Stimulated activated effector memory CD8-positive, alpha-beta T cell treated with anti-CD3 and anti-CD28 coated beads, Interleukin-12 subunit alpha, Interleukin-12 subunit beta, amount 100 ng/mL, for 72 hours (primary cell): ENCODE results near the gene PAQR7.

ENCODE experiments used
- ATAC-seq: fragments of 150-1000 bp; cut with Tn5 transposase; 2 replicates; pipeline ENCODE4 v1.10.0; 2021
- DNase-seq, 2 donors: peaks; one replicate each; pipeline ENCODE4 v3.0.0; 2021 to 2022; ENCODE audit warnings: low spot score in 2 of 2
- H3K27ac Mint-ChIP-seq: one replicate; pipeline ENCODE4 v1.8.0; 2022; ENCODE audit warnings: mild to moderate bottlenecking, mixed read lengths
- H3K36me3 Mint-ChIP-seq: one replicate; pipeline ENCODE4 v1.8.0; 2022; ENCODE audit warnings: mild to moderate bottlenecking, mixed read lengths
- H3K4me1 Mint-ChIP-seq: one replicate; pipeline ENCODE4 v1.8.0; 2022; ENCODE audit warnings: mixed read lengths
- H3K4me3 Mint-ChIP-seq: one replicate; pipeline ENCODE4 v1.8.0; 2022; ENCODE audit warnings: mild to moderate bottlenecking, mixed read lengths
- H3K9me3 Mint-ChIP-seq: one replicate; pipeline ENCODE4 v1.8.0; 2022; ENCODE audit warnings: mixed read lengths

PAQR7 gene

DNA sequence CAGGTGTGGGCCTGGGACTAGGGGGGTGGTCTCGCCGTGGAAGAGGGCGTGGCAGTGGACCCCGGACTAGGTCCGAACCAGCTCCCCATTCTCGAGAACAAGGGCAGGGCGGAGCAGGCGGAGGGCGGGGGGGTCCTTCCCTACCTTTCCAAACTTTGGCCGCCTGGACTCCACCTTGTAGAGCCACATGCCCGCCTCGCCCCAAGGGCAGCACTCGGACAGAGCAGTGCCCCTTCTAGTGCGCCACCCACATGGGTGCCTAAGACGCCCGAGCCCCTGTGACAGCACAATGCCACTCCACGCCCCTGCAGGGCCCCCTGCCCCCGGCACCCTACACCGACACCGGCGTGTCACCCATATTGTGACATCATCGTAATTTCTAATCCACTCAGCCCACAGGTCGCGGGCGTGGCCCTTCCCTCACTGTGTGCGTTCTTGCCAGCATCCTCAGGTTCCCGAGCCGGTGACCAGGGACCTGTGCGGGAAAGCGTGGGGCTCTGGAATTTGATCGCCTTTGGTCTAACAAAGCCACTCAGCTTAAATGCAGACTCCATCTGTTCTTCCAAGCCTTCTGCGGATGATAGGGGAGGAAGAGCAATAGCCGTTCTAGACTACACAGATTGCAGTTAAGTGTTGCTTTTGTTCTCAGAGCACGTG lies 31.3 kb upstream of the PAQR7 start:
- peak overlapping the region; percentile 91 for H3K27ac Mint-ChIP-seq
- ATAC-seq (peak; percentile 1), DNase-seq (no peak)
- H3K4me1 Mint-ChIP-seq, result peaks cover 22% of the 10 kb centered on the region
- peaks cover 52% of the 10 kb centered on the region for H3K36me3 Mint-ChIP-seq
- H3K4me3 Mint-ChIP-seq, result peak overlapping the region; percentile 86
- H3K9me3 Mint-ChIP-seq, result no peaks in the 10 kb centered on the region

DNA sequence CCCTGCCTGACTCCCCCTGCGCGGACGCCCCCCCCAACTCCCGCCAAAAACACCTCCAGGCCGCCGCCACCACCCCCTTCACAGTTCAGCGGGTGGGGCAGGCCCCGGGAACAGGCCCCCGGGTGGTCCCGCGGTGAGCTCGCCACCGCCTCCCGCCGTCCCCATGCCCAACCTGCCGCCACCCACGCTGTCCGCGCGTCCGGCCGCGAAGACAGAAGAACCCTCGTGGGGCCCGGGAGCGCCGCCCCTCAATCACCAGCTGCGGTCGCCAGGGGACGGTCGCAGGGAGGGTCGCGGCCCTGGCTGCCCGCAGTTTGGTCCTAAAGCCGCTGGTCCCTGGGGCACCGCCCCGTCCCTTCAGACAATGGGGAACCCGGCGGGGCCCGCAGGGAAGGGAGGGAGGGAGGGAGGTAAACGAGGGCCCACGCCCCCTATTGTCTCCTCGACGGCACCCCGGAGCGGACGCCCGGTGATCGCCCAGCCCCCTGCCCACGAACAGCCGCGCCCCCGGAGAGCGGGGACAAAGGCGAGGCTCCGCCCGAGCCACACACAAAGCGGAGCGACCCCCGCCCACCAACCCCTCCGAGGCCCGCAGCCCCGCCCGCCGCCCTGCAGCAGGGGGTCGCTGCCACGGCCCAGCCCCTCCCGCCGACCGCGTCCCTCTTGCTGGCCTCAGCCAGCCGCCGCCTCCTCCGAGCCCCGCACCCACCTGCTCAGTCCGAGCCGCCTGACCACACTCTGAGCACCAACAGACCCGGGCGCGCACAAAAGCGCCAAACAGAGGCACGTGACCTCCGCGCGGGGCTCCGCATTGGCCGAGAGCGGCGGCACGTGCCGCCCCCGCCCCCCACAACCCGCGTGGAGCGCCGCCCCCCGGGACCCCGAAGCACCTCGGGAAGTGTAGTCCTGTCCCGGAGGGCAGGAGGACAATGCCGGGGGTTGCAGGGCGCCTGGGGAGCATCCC lies 30.5 kb upstream of the PAQR7 start, which contains the start of gene STMN1:
Gene STMN1 (minus strand): TSS at position 740 of the 964 bp plus-strand sequence. CDS start 1,743 bp downstream, outside the sequence.
- Mint-ChIP-seq H3K4me3 (peak within 1 kb of the TSS; percentile 86), H3K9me3 (no peaks in the 10 kb centered on the region), H3K36me3 (peaks cover 60% of the 10 kb centered on the region), H3K27ac (peak within 1 kb of the TSS; percentile 91), H3K4me1 (peaks cover 22% of the 10 kb centered on the region)
- ATAC-seq, result peak; percentile 81
- DNase-seq, result peak; percentile 59 to 89

DNA sequence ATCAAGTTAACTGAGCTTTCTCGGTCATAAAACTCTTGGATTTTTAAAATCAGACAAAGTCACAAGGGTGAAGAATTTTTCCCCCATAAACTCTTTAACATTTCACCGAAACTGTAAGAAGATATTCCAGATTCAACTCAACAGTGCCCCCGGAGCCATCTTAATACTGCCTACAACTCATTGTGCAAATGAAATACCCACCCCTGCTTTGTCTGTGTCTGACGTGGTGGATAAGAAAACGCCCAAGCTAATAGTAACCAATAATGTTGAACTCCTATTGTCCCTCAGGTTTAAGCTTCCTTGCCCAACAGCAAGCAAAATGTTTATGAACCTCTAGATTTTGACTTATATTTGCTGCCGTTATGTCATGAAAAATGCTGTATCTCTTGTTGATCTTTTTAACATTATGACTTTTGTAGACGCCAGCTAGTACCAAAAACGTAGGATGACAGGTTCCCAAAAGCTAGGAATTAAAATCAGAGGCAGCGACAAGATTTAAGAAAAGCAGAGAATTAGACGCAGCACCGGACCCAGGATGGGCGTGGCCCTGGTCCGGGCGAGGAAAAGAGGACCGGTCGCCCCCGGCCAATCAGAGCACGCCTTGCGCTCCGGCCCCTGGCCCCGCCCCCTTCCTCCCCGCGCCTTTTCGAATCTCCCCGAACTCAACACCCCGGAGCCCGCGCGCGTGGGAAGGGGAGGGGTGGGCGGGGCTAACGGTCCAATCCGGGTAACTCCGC lies 29.6 kb upstream of the PAQR7 start:
- Mint-ChIP-seq H3K36me3 (peaks cover 69% of the 10 kb centered on the region), H3K9me3 (no peaks in the 10 kb centered on the region), H3K27ac (peak overlapping the region; percentile 91), H3K4me3 (peak overlapping the region; percentile 86), H3K4me1 (peaks cover 22% of the 10 kb centered on the region)
- DNase-seq (peak; percentile 78 to 94), ATAC-seq (peak; percentile 89)

DNA sequence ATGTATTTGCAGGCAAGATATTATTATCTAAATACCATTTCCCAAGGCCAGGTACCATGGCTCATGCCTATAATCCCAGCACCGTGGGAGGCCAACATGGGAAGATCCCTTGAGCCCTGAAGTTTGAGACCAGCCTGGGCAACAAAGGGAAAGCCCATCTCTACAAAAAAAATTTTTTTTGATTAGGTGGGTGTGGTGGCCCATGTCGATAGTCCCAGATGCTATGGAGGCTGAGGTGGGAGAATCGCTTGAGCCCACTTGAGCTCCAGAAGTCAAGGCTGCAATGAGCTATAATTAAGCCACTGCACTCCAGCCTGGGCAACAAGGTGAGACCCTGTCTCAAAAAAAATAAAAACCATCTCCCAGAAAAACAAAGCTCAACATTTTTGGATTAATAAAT lies 28.5 kb upstream of the PAQR7 start:
- peak overlapping the region; percentile 91 for H3K27ac Mint-ChIP-seq
- DNase-seq, result no peak
- H3K4me1 Mint-ChIP-seq, result peaks cover 22% of the 10 kb centered on the region
- no peak for ATAC-seq
- peaks cover 80% of the 10 kb centered on the region for H3K36me3 Mint-ChIP-seq
- H3K9me3 Mint-ChIP-seq, result no peaks in the 10 kb centered on the region
- peak overlapping the region; percentile 86 for H3K4me3 Mint-ChIP-seq

DNA sequence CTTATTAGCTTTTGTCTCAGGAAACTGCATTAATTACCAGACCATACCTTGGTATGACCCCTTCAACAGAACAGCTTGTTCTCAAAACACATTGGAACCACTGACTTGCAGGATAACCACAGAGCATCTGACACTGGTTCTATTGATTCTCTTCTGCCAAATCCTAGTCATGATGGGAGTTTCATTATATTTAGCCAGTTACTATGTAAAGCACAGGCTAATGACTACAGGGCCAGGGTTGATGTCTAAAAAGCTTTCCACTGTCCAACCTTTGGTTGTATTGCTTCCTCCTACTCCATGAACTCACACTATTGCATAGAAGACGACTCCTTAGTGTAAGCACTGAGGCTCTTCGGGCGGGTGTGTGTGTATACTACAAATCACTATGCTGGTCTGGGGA lies 27.0 kb upstream of the PAQR7 start:
- no peak for DNase-seq
- Mint-ChIP-seq H3K36me3 (peaks cover 92% of the 10 kb centered on the region), H3K27ac (no peak overlapping the region), H3K9me3 (no peaks in the 10 kb centered on the region), H3K4me3 (no peak overlapping the region), H3K4me1 (peaks cover 21% of the 10 kb centered on the region)
- ATAC-seq, result no peak

DNA sequence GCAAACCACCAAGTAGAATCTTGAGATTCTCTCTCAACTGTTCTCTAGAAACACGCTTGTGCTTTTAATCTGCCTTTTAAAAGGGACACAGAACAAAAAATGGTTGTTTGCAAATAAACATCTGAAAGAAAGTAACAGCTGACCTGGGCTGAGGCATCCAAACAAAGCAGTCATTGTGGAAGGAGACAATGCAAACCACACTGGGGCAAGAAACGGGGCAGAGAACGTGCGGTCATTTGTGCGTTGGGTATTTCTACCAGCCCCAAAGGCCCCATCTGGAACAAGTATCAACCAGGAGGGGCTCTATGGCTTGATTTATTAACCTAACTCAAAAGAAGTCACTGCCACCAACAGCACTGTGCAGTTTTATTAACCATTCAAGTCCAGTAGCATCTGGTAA lies 24.7 kb upstream of the PAQR7 start:
- DNase-seq (no peak), ATAC-seq (no peak)
- no peak overlapping the region for H3K27ac Mint-ChIP-seq
- no peak overlapping the region for H3K4me3 Mint-ChIP-seq
- no peaks in the 10 kb centered on the region for H3K9me3 Mint-ChIP-seq
- H3K4me1 Mint-ChIP-seq, result peaks cover 10% of the 10 kb centered on the region
- peaks cover 79% of the 10 kb centered on the region for H3K36me3 Mint-ChIP-seq

DNA sequence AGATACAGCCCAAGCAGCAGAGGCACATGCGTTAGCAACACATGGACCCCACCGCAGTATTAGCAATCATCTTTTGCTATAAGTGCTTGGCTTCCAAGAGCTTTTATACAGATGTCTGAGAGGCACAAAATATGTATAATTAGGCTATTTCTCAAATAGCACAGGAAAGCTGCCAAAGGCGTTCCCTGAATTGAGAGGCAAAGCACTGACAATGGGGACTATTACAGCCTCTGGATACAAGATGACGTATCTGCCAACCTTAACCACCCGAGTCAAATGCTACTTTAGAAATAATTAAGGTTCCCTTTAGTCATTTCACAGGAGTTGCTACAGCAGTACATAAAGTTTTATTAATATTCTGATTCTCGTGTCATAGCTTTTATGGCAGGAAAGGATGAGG lies 24.3 kb upstream of the PAQR7 start:
- peaks cover 77% of the 10 kb centered on the region for H3K36me3 Mint-ChIP-seq
- ATAC-seq, result no peak
- H3K4me3 Mint-ChIP-seq, result no peak overlapping the region
- no peaks in the 10 kb centered on the region for H3K9me3 Mint-ChIP-seq
- no peak overlapping the region for H3K27ac Mint-ChIP-seq
- H3K4me1 Mint-ChIP-seq, result peaks cover 6% of the 10 kb centered on the region
- no peak for DNase-seq

DNA sequence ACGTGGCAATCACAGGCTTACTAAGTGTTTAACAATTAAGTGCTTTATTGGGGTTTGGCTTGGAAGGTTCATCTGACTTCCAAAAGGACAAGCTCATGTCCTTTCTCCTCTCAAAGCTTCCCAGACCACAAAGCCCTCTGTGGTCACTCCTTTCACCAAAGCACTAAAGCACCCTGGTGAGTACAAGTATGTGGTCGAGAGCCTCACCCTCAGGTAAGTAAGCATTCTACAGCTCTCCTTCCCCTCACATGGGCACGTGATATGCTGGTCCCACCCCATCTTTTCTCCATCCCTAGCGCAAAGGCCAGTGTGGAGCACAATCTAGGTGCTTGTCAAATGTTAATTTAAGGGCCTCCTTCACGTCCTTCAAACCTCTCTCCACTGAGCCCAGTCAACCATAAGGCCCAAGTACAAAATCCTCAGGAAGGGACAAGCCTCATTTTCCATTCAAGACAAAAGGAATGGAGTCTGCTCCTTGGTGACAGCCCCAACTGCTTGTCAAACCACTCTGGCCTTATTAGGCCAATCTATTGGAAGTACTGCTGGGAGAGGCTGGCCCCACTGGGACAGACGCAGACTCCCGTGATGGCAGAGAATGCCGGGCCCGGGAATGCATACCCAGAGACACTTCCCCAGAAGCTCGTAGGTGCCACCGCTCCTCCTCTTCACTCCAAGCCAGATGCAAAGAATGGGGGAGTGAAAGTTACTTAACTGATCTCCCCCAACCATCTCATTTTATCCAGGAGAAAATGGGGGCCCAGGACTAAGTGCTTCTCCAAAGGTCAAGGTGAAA lies 22.9 kb upstream of the PAQR7 start:
- Mint-ChIP-seq H3K4me3 (no peak overlapping the region), H3K27ac (peak overlapping the region; percentile 48), H3K4me1 (no peaks in the 10 kb centered on the region), H3K9me3 (no peaks in the 10 kb centered on the region), H3K36me3 (peaks cover 63% of the 10 kb centered on the region)
- ATAC-seq, result no peak
- DNase-seq, result no peak

DNA sequence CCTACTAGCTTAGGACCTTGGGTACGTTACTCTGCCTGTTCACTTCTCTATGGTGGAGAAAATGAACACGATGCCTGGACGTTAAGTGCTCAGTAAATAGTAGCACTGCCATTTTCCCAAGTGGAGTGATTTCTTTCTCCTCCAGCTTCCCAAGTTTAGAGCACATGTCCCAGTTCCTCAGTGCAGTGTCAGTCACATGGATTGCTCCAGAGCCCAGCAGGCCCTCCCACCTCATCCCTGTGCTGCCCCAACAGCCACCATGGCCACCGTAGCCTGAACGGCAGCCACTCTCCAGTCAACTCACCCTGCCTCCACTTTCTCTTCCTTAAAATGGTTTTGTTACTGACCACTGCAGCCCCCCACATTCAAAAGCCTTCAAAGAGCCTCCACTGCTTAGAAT lies 22.2 kb upstream of the PAQR7 start:
- Mint-ChIP-seq H3K4me3 (no peak overlapping the region), H3K9me3 (no peaks in the 10 kb centered on the region), H3K4me1 (no peaks in the 10 kb centered on the region), H3K36me3 (peaks cover 57% of the 10 kb centered on the region), H3K27ac (peak overlapping the region; percentile 48)
- no peak for ATAC-seq
- no peak for DNase-seq

DNA sequence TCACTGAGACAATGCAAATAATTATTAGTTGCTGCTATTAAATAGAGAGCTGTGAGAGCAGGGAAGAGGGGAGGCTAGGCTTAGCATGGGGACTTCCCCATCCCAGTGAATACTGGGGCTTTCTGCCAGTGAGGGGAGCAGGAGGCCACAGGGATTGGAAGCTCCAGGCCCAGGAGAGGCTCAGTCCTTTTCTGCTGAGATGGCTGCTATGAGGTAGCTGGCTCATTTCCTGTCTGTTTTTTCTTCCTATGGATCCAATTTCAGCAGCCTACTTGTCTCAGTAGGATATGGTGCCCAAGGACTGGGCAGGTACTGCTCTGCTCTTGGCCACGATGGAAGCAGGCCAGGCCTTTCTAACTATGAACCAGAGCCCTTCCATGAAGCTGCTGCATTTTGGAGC lies 20.8 kb upstream of the PAQR7 start:
- Mint-ChIP-seq H3K4me3 (no peak overlapping the region), H3K4me1 (peaks cover 6% of the 10 kb centered on the region), H3K36me3 (peaks cover 42% of the 10 kb centered on the region), H3K9me3 (no peaks in the 10 kb centered on the region), H3K27ac (peak overlapping the region; percentile 54)
- no peak for DNase-seq
- ATAC-seq, result no peak

DNA sequence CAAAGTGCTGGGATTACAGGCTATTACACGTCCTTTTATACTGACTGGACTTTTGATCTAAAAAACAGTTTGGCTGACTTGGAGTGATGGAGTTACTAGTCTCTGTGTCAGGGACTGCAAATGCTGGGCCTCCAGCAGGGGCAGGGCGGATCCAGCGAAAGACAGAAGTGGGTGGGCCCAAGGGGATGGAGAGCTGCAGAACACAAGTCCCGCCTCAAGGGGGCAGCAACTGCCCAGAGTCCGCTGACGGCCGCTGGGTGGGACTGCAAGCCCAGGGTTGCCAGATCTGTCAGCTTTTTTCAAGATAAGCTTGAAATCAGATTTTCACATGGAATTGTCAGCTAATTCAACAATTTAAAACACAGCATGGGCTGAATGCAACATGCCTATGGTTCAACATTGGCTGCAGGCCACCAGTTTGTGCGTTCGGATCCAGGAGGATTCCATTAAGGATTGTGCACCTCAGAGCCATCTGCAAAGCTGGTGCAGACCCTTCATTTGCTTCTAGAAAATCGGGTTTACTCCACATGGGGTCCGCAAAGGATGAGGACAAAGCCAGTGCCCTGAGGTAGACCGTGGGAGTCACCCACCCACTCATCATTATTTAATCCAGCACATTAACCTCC lies 20.0 kb upstream of the PAQR7 start:
- Mint-ChIP-seq H3K4me1 (peaks cover 6% of the 10 kb centered on the region), H3K27ac (peak overlapping the region; percentile 70), H3K36me3 (peaks cover 34% of the 10 kb centered on the region), H3K9me3 (no peaks in the 10 kb centered on the region), H3K4me3 (no peak overlapping the region)
- peak; percentile 95 for ATAC-seq
- DNase-seq, result peak; percentile 89 to 93

DNA sequence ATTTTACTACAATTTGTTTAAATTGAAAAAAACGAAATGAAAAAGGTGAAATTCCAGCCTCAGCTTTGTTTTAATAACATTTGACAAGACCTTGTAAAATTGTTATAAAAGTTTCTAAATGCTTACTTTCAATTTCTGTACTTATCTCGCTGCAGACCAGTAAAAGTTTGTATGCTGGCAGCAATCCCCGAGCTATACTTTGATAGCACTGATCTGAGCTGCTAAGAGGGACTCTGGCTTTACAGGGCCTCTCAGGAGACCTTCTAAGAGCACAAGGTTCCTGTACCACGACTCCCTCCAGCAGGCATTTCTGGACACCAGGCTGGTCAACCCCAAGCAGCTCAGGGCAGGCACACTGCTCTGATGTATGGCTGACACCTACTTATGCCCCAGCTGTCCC lies 17.6 kb upstream of the PAQR7 start:
- H3K27ac Mint-ChIP-seq, result no peak overlapping the region
- H3K4me1 Mint-ChIP-seq, result peaks cover 6% of the 10 kb centered on the region
- DNase-seq, result no peak
- peaks cover 10% of the 10 kb centered on the region for H3K36me3 Mint-ChIP-seq
- ATAC-seq, result no peak
- H3K9me3 Mint-ChIP-seq, result no peaks in the 10 kb centered on the region
- H3K4me3 Mint-ChIP-seq, result no peak overlapping the region

DNA sequence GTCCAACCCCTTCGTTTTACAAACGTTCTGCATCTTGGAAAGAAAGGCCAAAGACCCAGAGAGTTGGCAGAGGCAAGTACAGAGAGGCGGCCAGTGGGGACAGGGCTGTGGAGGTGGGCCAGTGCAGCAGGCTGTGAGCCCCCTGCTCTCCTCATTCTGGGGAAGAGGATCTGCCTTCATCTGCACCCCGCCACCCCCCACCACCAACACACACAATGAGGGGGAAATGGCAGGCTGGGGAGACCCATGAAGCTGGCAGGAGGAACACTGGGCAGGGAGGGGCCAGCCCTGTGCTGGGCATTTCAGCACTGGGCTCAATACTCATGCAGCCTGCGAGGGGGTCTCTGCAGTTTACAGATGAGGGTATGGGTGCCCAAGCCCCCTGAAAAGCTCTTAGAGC lies 16.1 kb upstream of the PAQR7 start:
- H3K27ac Mint-ChIP-seq, result peak overlapping the region; percentile 23
- H3K9me3 Mint-ChIP-seq, result no peaks in the 10 kb centered on the region
- ATAC-seq, result no peak
- DNase-seq, result no peak
- H3K4me3 Mint-ChIP-seq, result no peak overlapping the region
- peaks cover 6% of the 10 kb centered on the region for H3K4me1 Mint-ChIP-seq
- peaks cover 7% of the 10 kb centered on the region for H3K36me3 Mint-ChIP-seq

DNA sequence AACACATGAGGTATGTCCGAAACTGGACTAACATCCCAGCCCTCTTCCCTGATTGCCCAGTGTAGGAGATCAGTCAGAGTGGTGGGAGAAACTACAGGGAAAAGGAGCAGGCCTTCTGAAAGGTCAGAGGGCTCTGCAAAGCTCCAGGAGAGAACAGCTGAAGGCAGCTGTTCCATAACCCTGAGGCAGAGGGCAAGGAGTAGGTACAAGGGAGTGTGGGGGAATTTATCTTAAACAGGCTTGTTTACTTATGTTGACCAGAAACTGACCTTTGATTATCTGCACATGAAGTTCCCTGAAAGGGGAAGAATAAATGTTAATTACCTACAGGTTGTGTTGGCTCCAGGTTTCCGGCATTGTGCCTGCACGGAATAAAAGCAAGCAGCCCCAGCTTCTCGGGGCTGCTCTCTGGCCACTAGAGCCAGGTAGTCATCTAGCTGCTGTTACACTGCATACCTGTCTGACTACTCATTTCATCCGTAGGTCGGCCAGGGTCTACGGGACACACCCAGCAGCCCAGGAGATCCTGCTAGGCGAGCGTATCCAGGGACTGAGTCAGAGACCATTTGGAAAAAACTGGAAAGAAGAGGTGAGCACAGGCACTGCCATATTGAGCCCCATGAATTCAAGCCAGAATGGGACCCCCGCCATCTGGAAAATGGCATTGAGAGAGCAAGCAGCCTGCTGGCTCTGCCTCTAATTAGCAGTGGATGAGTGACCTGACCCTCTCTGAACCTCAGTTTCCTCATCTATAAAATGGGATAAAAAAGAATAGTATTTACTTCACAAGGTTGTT lies 14.9 kb upstream of the PAQR7 start:
- no peak overlapping the region for H3K4me3 Mint-ChIP-seq
- DNase-seq, result no peak
- H3K36me3 Mint-ChIP-seq, result peaks cover 4% of the 10 kb centered on the region
- no peak overlapping the region for H3K27ac Mint-ChIP-seq
- H3K4me1 Mint-ChIP-seq, result peaks cover 6% of the 10 kb centered on the region
- no peak for ATAC-seq
- no peaks in the 10 kb centered on the region for H3K9me3 Mint-ChIP-seq
